ENCODE data around the gene TARBP1.

DNA sequence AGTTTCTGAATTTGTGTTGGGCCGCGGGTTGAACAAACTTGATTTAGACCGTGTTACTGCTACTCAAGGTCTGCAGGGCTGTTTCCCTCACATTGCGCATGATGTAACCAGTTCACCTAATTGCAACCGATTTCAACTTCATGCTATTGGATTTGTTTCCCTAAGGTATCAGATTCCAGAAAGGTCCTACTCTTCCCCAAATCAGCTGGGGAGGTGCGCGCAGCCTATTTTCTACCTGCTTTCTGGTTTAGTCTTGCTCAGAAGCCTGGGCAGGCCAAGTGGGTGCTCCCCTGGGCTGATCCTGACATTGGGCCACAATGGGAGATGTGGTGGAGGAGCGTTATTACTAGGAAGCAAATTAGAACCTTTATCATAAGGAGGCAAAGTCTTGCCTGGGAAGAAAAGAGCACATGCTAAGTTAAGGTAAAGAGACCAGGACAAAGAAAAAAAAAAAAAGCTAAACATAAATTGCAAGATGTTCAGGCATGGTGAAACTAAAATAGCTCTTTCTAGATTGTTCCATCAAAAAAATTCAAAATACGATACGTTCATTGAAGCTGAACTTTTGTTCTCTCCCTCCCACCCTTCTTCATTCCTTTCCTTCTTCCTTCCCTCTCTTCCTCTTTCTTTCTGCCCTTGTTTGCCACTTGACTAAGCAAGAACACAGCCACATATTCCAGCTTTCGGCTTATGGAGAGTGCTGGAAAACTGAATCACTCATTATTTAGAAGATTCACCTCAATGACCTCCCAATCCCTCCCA lies 28.8 kb upstream of the TARBP1 start:
- TF ChIP-seq, protein P1, sequence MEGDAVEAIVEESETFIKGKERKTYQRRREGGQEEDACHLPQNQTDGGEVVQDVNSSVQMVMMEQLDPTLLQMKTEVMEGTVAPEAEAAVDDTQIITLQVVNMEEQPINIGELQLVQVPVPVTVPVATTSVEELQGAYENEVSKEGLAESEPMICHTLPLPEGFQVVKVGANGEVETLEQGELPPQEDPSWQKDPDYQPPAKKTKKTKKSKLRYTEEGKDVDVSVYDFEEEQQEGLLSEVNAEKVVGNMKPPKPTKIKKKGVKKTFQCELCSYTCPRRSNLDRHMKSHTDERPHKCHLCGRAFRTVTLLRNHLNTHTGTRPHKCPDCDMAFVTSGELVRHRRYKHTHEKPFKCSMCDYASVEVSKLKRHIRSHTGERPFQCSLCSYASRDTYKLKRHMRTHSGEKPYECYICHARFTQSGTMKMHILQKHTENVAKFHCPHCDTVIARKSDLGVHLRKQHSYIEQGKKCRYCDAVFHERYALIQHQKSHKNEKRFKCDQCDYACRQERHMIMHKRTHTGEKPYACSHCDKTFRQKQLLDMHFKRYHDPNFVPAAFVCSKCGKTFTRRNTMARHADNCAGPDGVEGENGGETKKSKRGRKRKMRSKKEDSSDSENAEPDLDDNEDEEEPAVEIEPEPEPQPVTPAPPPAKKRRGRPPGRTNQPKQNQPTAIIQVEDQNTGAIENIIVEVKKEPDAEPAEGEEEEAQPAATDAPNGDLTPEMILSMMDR (IDR thresholded peaks at IDR 0.05; ENCODE audit: insufficient read depth, low read depth, low read length), result no peak
- no peak for TF ChIP-seq EZH2 (IDR thresholded peaks at IDR 0.05; ENCODE audit: insufficient read depth, low read length)
